Large intestine (tissue), 3 donors: Measurements from ENCODE around the gene PTCD1. TPM values are rescaled to one million over a fixed set of nuclear protein-coding genes. Genes with fewer than 3 reads are reported as not detected.

Experiments used
- DNase-seq, 2 donors: peaks; one replicate each; pipeline versions ENCODE4 v3.0.0 to v3.0.0-alpha.2; 2013
- H3K27ac ChIP-seq: one replicate; pipeline ENCODE4 v1.5.1; 2013; ENCODE audit warnings: low read length
- H3K27me3 ChIP-seq: 2 replicates; pipeline ENCODE4 v1.6.1; 2013; ENCODE audit warnings: low read length; ENCODE audit not compliant: control insufficient read depth, insufficient read depth
- H3K36me3 ChIP-seq: 2 replicates; pipeline ENCODE4 v1.6.1; 2013; ENCODE audit warnings: low read length; ENCODE audit not compliant: control insufficient read depth, insufficient read depth
- H3K4me1 ChIP-seq: one replicate; pipeline ENCODE4 v1.6.1; 2013; ENCODE audit warnings: low read length; ENCODE audit not compliant: control insufficient read depth, insufficient read depth
- H3K4me3 ChIP-seq: one replicate; pipeline ENCODE4 v1.5.1; 2013; ENCODE audit warnings: low read length
- H3K9me3 ChIP-seq: one replicate; pipeline ENCODE4 v1.6.1; 2013; ENCODE audit warnings: mild to moderate bottlenecking, low read depth, low read length, moderate library complexity; ENCODE audit not compliant: control insufficient read depth
- WGBS: methylation state at CpG from one replicate; pipeline ENCODE4 v1.1.5; 2013; ENCODE audit warnings: low lambda C conversion rate; ENCODE audit not compliant: insufficient coverage; 5-methylcytosine and 5-hydroxymethylcytosine counted together
- polyA plus RNA-seq: library from polyadenylated mRNA; unstranded; fragments of 120-200 nt; gene quantifications from one replicate; pipeline ENCODE4 v1.2.1, GENCODE V29; 2013

The PTCD1 gene
- polyA plus RNA-seq, 1 donor: 5.9 TPM

- 100% methylated on average over 1 of the region's 11 CpGs for WGBS
- peaks cover 7% of the 10 kb centered on the region for H3K4me1 ChIP-seq
- no peak for DNase-seq
- peaks cover 17% of the 10 kb centered on the region for H3K36me3 ChIP-seq
- no peak overlapping the region for H3K27ac ChIP-seq
- H3K27me3 ChIP-seq: no peaks in the 10 kb centered on the region
- H3K9me3 ChIP-seq: no peaks in the 10 kb centered on the region
- H3K4me3 ChIP-seq: no peak overlapping the region
These were observed 67.2 kb downstream of the PTCD1 start for GRCh38 chr7:99371376-99371920.

GRCh38 chr7:99369767-99370391, 68.7 kb downstream of the PTCD1 start:
- no peaks in the 10 kb centered on the region for H3K27me3 ChIP-seq
- no peaks in the 10 kb centered on the region for H3K9me3 ChIP-seq
- WGBS: no CpG with 5 or more reads among the region's 9 CpGs
- H3K4me3 ChIP-seq: no peak overlapping the region
- H3K27ac ChIP-seq: no peak overlapping the region
- no peak for DNase-seq
- H3K4me1 ChIP-seq: no peaks in the 10 kb centered on the region
- peaks cover 30% of the 10 kb centered on the region for H3K36me3 ChIP-seq

- H3K9me3 ChIP-seq: no peaks in the 10 kb centered on the region
- no peak for DNase-seq
- no peaks in the 10 kb centered on the region for H3K27me3 ChIP-seq
- H3K36me3 ChIP-seq: peaks cover 38% of the 10 kb centered on the region
- no peak overlapping the region for H3K27ac ChIP-seq
- no peaks in the 10 kb centered on the region for H3K4me1 ChIP-seq
- H3K4me3 ChIP-seq: no peak overlapping the region
- 100% methylated on average over 1 of the region's 13 CpGs for WGBS
These were observed 69.7 kb downstream of the PTCD1 start for GRCh38 chr7:99368750-99369389.

Other genes with a start within 250 kb of the PTCD1 start
- 0.13 TPM for gene KPNA7, start 230.7 kb downstream of the PTCD1 start, polyA plus RNA-seq
- 0.01 TPM for gene MYH16, start 166.0 kb downstream of the PTCD1 start, polyA plus RNA-seq
- 188 TPM for gene ARPC1A, start 112.9 kb downstream of the PTCD1 start, polyA plus RNA-seq
- gene ARPC1B, start 64.1 kb downstream of the PTCD1 start, polyA plus RNA-seq: 73.1 TPM
- 94.9 TPM for gene PDAP1, start 30.2 kb downstream of the PTCD1 start, polyA plus RNA-seq
- 72.8 TPM for gene BUD31, start 29.8 kb downstream of the PTCD1 start, polyA plus RNA-seq
- gene CPSF4, start 145 bp upstream of the PTCD1 start, polyA plus RNA-seq: 29.6 TPM
- 386 TPM for gene ATP5MF, start 27.4 kb upstream of the PTCD1 start, polyA plus RNA-seq
- gene ZNF789, start 34.1 kb upstream of the PTCD1 start, polyA plus RNA-seq: 61.3 TPM
- 22.9 TPM for gene ZNF394, start 61.5 kb upstream of the PTCD1 start, polyA plus RNA-seq
- gene ZKSCAN5, start 65.9 kb upstream of the PTCD1 start, polyA plus RNA-seq: 8.6 TPM
- 10.5 TPM for gene FAM200A, start 113.3 kb upstream of the PTCD1 start, polyA plus RNA-seq
- 83.0 TPM for gene ZNF655, start 119.8 kb upstream of the PTCD1 start, polyA plus RNA-seq
- gene TMEM225B, start 159.5 kb upstream of the PTCD1 start, polyA plus RNA-seq: 1.3 TPM
- 14.3 TPM for gene ZSCAN25, start 178.1 kb upstream of the PTCD1 start, polyA plus RNA-seq
- 139 TPM for gene CYP3A5, start 241.2 kb upstream of the PTCD1 start, polyA plus RNA-seq